Cardiac fibroblast (primary cell): Measurements from ENCODE around the gene DSC2.

Experiments
- DNase-seq, 2 donors: peaks; one replicate each; pipeline versions ENCODE4 v3.0.0 to v3.0.0-alpha.2; 2010; ENCODE audit warnings: low read depth in 2 of 2
- H3K4me3 ChIP-seq, 2 donors: replicated peaks in 1 of 2; 1 replicate in 1 of 2; 2 replicates in 1 of 2; pipeline ENCODE4 v1.5.1; 2011; ENCODE audit warnings: low read depth in 2 of 2, low read length in 2 of 2, mild to moderate bottlenecking in 2 of 2, moderate library complexity in 1 of 2
- CTCF ChIP-seq: IDR thresholded peaks from one replicate; pipeline ENCODE4 v1.5.1; 2011; ENCODE audit warnings: low read depth, mild to moderate bottlenecking, low read length, inconsistent platforms

Gene DSC2

GRCh38 chr18:31061945-31062344 lies 40.3 kb downstream of the DSC2 start:
- no peak for DNase-seq

GRCh38 chr18:31058897-31059296 lies 43.3 kb downstream of the DSC2 start:
- no peak for TF ChIP-seq CTCF
- no peak for DNase-seq
- H3K4me3 ChIP-seq, result no peak overlapping the region

More at GRCh38 chr18:31061945-31062344, 40.3 kb downstream of the DSC2 start:
- no peak overlapping the region for H3K4me3 ChIP-seq
- no peak for TF ChIP-seq CTCF

GRCh38 chr18:31057917-31058316 lies 44.3 kb downstream of the DSC2 start:
- no peak for TF ChIP-seq CTCF
- no peak overlapping the region for H3K4me3 ChIP-seq
- DNase-seq, result no peak

GRCh38 chr18:31057051-31057450 lies 45.2 kb downstream of the DSC2 start:
- no peak for TF ChIP-seq CTCF
- no peak overlapping the region for H3K4me3 ChIP-seq
- peak in 1 of 2 donors; percentile 21 for DNase-seq

GRCh38 chr18:31056296-31056695 lies 45.9 kb downstream of the DSC2 start:
- no peak for DNase-seq
- H3K4me3 ChIP-seq, result no peak overlapping the region

GRCh38 chr18:31050635-31051034 lies 51.6 kb downstream of the DSC2 start:
- H3K4me3 ChIP-seq, result no peak overlapping the region
- no peak for DNase-seq
- TF ChIP-seq CTCF, result no peak

More at GRCh38 chr18:31056296-31056695, 45.9 kb downstream of the DSC2 start:
- TF ChIP-seq CTCF, result no peak

- H3K4me3 ChIP-seq, result no peak overlapping the region
- DNase-seq, result peak in 1 of 2 donors; percentile 11
- TF ChIP-seq CTCF, result no peak
Observed at GRCh38 chr18:31049189-31049588, 53.0 kb downstream of the DSC2 start.
